Inferior parietal cortex (tissue), 1 donor: ENCODE data around the gene FAM53A.

ENCODE experiments used
- DNase-seq: peaks from one replicate; pipeline ENCODE4 v3.0.0-alpha.2; 2016; ENCODE audit errors: extremely low spot score

FAM53A gene

GRCh38 chr4:1604181-1604705, 79.9 kb downstream of the FAM53A start:
- DNase-seq = no peak

GRCh38 chr4:1603413-1604135, 80.5 kb downstream of the FAM53A start:
- DNase-seq = no peak

GRCh38 chr4:1602655-1603412, 81.3 kb downstream of the FAM53A start:
- DNase-seq = no peak

GRCh38 chr4:1601852-1602654, 82.1 kb downstream of the FAM53A start:
- no peak for DNase-seq

GRCh38 chr4:1601533-1601835, 82.6 kb downstream of the FAM53A start:
- DNase-seq = no peak

GRCh38 chr4:1600811-1601532, 83.1 kb downstream of the FAM53A start:
- DNase-seq = no peak

GRCh38 chr4:1600211-1600780, 83.8 kb downstream of the FAM53A start:
- no peak for DNase-seq

- DNase-seq = no peak
Measured at GRCh38 chr4:1599491-1600210, 84.5 kb downstream of the FAM53A start.

GRCh38 chr4:1599026-1599481, 85.1 kb downstream of the FAM53A start:
- no peak for DNase-seq

GRCh38 chr4:1598206-1599025, 85.7 kb downstream of the FAM53A start:
- DNase-seq = no peak

- no peak for DNase-seq
Measured at GRCh38 chr4:1597021-1597931, 86.8 kb downstream of the FAM53A start.

- no peak for DNase-seq
Measured at GRCh38 chr4:1596393-1596792, 87.7 kb downstream of the FAM53A start.

- DNase-seq = no peak
Measured at GRCh38 chr4:1595789-1596325, 88.3 kb downstream of the FAM53A start.

- DNase-seq = no peak
Measured at GRCh38 chr4:1594871-1595788, 89.0 kb downstream of the FAM53A start.

- DNase-seq = no peak
Measured at GRCh38 chr4:1593881-1594345, 90.2 kb downstream of the FAM53A start.

GRCh38 chr4:1593458-1593857, 90.7 kb downstream of the FAM53A start:
- DNase-seq = no peak
